Activated effector memory CD4-positive, alpha-beta T cell treated with Interleukin-2 at 50 U/mL for 16 hours (primary cell): Measurements from ENCODE around the gene RUSF1.
"Not testable (repeated sequence)": the region's sequence is repeated elsewhere in the genome, so short reads cannot be mapped to it uniquely, and the experiment has no call there.

Experiments used
- DNase-seq: peaks from one replicate; pipeline ENCODE4 v3.0.0-alpha.2; 2020

Gene RUSF1

DNA sequence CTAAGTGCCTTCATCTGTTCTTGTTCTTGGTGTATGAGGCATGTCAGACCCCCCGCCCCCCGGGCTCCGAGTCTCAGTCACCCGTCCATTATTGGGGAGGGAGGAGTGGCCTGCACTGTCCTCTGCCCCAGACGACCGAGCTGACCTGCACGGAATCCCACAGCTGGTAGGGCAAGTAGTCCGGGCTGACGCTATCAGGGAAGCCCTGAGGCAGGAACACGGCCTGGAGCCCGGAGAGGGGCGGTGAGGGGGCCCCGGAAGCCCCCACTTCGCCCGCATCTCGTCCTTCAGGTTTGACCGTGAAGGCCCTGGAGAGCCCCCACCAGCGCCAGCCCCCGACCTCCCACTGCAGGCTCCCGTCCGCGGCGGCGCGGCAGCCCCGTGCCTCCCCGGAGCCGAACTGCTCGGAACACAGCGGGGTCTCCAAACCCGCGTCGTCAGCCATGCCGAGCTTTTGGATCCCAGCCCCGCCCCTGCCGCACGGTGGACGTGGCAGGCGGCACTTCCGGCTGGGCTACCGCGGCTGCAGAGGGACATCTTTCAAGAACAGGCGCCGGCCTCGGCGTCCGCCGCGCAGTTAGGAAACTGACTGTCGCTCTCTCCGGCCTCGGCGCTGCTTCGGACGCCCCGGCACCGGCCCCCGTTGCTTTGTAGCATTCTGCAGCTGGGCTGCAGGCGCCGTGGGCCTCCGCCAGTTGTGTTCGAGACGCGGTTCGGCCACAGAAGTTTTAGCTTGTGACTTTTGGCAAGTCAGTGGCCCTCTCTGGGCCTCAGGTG is at the start of gene RUSF1:
TSS of gene RUSF1 (minus strand) at position 463 of the 777 bp plus-strand sequence. CDS start at position 445, 18 bp downstream.
- DNase-seq = peak; percentile 74

DNA sequence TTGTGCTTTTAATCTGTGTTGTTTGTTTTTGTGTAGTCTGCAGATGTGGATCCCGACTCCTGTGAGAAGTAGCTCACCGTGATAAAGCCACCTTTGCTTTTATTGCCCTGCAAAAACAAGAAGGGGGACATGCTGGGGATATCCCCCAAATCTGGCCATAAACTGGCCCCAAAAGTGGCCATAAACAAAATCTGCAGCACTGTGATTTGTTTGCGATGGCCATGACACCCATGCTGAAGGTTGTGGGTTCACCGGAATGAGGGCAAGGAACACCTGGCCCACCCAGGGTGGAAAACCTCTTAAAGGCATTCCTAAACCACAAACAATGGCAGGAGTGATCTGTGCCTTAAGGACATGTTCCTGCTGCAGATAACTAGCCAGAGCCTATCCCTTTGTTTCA is 34.6 kb upstream of the RUSF1 start:
- no peak for DNase-seq

DNA sequence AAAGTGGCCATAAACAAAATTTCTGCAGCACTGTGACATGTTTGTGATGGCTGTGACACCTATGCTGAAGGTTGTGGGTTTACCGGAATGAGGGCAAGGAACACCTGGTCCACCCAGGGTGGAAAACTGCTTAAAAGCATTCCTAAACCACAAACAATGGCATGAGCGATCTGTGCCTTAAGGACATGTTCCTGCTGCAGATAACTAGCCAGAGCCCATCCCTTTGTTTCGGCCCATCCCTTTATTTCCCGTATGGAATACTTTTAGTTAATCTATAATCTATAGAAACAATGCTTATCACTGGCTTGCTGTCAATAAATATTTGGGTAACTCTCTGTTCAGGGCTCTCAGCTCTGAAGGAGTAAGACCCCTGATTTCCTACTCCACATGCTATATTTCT is 31.6 kb upstream of the RUSF1 start:
- not testable (repeated sequence) for DNase-seq

DNA sequence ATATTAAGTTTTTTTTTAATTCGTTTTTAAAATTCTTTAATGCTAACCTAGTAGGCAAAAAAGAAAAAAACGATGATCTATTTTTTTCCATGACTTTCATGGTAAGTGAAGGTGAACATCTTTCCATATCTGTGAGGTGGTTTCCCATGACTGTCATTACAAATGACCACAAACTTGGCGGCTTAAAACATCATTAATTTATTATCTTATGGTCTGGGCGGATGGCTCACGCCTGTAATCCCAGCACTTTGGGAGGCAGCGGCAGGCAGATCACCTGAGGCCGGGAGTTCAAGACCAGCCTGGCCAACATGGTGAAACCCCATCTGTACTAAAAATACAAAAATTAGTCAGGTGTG is 30.0 kb upstream of the RUSF1 start:
- not testable (repeated sequence) for DNase-seq

DNA sequence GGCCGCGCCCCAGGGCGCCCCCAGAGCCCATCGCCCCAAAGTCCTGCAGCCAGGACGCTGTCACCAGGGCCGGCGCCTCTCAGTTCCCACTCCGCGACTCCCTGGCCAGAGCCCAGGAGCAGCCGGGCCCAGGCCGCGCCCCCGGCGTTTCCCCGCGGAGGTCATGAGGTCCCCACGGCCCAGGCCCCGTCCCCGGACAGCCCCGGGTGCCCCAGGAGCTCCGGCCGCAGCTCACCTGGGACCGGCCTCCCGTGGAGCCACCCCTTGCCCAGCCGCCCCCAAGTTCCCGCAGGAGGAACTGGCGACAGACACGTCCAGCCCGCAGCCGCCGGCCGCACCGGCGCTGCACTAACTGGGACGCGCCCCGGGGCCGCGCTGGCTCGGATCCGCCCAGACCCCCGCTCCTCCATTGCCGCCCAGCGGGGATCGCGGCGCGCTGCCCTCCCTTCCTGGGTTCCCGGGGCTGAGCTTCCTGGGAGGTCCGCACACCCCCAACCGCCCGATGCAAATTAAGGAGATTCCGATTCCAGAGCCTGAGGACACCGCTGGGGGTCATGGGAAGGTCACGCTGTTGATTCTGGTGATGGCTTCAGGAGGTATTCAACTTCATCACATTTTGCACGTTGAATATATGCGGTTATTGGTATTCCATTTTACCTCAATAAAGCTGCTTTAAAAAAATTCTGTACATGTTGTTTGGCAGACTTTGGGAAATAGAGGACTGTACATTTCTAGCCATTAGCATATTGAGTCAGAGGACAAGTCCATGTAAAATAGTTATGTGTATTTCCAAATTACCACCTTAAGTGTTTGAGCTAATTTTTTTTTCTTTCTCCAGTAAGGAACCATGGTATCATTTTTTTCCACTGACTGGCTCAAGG is 29.4 kb upstream of the RUSF1 start:
- DNase-seq = no peak

DNA sequence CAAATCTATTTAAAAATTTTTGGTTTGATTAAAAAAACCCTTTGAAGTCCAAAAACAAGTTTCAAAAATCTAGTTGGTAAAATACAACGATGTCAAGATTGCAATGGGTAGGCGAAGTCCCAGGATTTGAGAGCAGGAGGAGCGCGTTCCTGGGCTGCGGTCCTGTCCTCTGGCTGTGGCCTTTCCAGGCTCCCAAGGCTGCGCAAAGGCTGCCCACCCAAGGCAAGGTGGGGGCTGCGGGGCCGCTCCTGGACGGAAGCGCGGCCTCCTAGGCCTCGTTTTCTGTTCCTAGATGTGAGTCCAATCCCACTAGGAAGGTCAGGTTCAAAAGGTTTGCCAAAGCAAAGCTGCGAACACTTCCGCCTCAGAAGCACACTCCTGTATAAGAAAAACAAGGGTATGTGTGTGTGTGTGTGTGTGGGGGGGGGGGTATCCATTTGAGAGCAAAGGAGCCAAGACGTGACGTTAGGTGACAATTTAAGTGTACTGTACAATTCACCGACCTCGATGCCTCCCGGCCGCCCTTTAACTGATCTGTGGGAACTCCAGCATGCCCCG is 28.7 kb upstream of the RUSF1 start:
- DNase-seq = no peak

DNA sequence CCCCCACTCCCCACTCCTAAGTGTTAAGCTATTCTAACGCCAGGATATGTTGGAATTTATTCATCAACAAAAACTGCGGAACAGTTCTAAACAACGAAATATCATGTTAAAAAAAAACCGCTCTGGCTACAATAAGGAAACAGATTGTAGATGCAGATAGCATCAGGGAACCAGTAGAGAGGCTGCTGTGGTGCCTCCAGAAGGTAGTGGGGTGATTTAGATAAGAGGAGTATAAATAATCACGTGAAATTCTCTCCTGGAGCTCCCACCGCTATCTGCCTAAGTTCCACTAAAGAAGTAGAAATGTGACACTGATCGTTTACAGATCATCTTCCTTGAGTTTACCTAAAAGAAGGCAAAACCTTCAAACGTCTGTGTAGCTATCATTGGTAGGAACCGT is 27.5 kb upstream of the RUSF1 start:
- no peak for DNase-seq

DNA sequence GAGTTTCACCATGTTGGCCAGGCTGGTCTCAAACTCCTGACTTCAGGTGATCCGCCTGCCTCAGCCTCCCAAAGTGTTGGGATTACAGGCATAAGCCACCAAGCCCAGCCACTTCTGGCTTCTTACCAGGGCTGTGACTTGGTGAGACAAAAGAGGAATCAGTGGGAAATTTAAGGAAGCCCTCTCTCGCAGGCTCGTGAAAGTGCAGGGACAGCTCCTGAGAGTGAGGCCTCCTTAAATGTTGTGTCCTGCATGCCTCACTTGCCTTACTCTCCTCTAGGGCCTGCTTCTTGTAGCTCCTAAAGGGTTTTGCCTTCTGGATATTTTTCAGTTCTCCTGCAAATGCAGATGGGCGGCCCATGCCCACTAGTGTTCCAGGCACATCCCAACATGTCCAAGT is 24.7 kb upstream of the RUSF1 start:
- DNase-seq = no peak

DNA sequence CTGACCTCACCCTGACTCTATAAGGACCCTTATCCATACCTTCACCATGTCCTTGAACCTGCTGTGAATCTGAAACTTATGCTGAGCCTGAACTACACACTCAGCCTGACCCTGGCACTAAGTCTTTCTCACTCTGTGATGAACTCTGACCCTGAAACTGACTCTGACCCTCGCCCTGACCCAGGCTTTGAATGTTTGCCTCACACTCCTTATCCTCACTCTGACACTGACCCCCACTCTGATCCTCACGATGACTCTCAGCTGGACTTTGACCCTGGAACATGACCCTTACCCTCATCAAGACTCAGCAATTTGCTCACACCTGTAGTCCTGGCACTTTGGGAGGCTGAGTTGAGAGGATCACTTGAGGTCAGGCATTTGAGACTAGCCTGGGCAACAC is 23.9 kb upstream of the RUSF1 start:
- no peak for DNase-seq

DNA sequence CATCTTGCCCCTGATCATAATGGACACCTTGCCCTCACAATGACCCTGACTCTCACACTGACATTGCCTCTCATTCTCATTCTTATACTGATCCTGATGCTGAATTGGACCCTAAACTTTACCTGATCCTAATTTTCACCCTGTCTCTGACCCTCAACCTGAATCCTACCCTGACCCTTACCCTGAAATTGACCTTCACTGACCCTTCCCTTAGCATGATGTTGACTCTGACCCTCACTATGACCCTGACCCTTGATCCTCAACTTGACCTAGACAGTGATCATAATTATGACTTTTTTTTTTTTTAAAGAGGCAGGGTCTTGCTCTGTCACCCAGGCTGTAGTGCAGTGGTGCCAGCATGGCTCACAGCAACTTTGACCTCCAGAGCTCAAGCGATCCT is 22.9 kb upstream of the RUSF1 start:
- DNase-seq = no peak

DNA sequence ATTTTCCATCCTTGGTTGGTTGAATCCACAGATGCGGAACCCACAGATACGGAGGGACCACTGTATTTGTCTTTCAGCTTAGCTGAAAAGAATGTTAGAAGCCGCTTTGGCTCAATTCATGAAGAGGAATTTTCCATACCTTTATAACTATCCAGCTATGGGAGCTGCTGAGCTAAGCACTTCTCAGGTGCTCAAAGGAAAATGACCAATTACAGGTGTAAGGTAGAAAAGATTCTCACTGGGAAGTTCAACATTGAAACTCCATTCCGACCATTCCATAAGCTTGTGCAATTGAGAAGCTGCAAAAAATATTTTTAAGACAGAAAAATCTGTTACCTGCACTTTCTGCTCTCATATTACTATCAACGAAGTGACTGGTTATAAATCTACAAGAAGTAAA is 22.2 kb upstream of the RUSF1 start:
- DNase-seq = no peak

DNA sequence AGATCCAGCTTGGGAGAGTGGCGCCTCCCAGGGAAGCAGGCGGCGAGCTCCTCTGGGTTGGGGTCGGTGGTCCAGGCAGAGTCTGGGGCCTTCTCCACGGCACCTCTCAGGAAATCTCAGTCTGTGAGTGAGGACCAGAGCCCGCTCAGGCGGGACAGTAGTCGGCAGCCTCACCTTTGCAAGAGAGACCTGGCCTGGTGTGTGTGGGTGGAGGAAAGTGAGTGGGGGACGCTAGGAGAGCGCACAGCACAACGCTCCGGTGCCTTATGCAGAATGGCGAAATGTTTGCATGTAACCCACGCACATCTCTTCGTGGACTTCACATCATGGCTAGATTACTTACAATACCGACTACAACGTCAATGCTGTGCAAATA is 21.7 kb upstream of the RUSF1 start:
- DNase-seq = no peak

DNA sequence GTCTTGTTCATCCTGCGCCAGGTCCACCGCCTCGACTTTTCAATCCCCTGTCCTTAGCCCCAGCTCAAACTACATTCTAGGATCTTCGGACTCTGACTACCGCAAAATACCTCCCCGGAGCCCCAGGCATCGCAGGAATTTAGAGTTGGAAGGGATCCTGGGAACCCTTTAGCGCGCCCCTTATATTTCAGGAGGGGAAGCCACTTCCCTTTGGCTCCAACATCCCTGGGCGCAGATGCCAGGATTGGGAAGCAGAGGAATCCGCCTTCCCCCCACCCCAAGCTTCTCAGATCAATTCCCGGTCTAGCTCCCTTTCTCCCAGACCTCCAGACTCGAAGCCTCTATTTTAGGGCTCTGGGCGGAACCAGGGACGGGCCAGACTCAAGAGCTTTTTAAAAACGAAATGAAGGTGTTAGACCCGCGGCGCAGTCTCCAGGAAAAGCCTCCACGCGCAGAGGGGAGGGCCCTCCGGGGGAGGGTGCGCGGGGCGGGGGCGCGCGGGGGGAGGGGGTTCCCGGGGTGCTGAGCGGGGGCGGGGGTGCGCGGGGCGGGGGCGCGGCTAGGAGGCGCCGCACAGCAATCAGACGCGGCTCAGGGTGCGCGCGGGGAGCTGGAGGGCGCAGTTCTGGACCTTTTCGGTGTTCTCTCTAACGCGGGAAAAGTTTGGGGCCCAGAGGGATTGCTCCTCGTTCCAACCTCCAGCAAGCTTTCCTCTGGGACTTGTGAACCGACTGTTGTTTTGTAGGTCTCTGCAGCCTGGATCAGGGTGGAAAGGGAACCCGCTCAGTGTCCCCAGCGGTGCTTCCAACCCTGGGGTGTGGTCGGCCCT is 21.1 kb upstream of the RUSF1 start:
- DNase-seq = no peak

DNA sequence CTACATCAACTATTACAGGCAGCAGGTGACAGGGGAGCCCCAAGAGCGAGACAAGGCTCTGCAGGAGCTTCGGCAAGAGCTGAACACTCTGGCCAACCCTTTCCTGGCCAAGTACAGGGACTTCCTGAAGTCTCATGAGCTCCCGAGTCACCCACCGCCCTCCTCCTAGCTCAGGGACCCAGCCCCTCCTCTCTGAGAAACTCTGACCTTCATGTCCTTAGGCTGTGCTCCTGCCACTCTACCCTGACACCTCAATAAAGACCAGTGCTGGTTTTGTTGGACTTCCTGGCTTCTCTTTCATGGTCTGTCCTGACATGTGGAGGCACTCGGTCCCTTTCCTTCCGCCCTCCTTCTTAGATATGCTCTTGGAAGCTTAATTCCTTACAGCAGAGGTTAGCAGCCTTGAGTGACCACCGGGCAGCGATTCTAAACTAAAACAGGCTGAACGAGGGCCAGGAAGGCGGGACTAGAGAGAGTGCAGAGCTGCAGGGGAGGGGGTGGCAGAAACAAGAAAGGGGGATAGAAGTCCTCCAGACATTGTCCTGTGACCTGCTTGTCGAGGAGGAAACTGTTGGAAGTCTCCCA is 20.4 kb upstream of the RUSF1 start:
- no peak for DNase-seq

DNA sequence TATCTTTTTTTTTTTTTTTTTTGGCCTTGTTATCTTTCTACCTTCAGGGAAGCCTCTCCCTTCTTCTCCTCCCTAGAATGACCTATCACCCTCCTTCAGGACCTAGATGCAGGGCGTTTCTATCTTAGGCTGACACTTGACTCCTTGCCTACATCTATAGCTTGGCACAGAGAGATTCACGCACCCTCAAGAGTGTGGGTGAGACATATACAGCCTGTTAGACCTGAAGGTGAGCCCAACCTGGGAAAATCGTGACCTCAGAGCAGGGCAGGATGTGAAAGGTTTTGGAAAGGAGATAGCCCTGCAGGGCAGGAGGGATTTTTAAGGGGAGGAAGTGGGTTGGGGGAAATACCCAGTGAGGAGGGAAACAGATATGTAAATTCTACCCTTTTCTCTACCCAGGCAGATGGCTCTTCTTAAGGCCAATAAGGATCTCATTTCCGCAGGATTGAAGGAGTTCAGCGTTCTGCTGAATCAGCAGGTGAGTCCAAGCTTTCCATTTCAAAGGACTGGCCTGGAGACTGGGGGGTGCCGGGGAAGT is 19.6 kb upstream of the RUSF1 start, which contains the start of gene AHSP:
TSS of gene AHSP (plus strand) at position 167 of the 541 bp plus-strand sequence. CDS start at position 407, 240 bp downstream.
- DNase-seq = no peak

DNA sequence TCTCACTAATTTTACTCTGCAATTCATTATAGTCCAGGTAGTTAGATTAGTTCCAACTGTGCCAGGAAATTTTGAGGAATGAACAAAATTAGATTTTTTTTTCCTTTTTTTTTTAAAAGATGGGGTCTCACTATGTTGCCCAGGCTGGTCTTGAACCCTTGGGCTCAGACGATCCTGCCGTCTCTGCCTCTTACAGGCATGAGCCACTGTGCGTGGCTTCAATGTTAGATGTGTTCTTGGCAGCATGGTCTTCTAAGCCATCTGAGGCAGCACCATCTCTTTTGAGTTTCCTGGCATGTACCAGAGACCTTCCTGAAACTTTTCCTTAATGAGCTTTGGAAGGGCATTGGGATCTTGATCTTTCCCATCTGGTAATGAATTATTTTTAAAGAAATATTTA is 16.9 kb upstream of the RUSF1 start:
- DNase-seq = no peak

DNA sequence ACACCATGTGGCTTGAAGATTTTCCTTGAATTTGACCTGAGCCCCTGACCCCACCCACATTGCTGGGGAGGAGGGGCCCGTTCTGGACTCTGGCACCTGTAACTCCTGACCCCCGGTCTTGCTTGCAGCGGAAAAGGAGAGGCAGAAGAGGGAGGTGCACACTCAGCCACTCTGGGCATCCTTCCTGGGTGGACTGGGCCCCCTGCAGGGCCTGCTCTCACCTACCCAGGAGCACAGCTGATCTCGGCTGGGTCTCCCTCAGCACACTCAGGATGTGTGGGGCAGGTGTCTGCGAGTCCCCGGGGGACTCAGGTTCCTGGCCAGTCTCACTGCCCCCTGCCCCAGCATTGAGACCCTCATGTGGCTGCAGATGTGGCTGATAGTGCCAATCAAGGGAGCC is 15.6 kb upstream of the RUSF1 start:
- not testable (repeated sequence) for DNase-seq

DNA sequence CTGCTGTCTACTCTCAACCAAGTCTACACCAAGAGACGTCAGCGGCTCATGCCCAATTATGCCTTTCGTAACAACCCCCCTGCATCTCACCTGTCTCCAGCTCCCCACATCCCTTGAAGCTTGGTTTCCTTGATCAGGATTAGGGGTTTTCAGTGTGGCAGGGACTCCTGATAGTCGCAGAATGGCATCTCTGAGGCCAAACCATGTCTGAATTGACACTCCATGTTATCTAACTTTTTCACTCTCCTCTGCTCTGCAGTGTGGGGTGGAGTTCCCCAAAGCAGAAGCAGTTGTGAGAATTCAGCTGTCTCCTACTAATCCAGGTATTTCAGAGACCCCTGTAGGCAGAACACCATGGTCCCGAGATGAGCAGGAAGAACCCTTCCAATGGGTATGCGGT is 13.9 kb upstream of the RUSF1 start:
- DNase-seq = no peak

DNA sequence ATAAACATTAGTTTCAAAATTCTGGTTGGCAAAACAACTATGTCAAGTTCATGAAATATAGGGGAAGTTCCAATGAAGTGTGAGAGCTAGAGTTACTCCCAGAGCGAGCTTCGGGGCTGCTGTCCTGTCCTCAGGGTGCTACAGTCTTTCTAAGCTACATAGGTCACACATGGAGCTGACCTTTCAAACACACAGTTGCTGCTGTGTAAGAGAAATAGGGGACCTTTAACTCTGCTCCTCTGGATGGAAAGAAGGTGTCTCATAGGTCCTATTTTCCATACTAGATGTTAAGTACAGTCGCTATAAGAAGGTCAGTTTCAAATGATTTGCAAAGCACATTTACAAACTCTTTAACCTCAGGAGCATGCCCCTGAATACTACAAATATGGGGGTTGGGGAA is 13.2 kb upstream of the RUSF1 start:
- DNase-seq = no peak

DNA sequence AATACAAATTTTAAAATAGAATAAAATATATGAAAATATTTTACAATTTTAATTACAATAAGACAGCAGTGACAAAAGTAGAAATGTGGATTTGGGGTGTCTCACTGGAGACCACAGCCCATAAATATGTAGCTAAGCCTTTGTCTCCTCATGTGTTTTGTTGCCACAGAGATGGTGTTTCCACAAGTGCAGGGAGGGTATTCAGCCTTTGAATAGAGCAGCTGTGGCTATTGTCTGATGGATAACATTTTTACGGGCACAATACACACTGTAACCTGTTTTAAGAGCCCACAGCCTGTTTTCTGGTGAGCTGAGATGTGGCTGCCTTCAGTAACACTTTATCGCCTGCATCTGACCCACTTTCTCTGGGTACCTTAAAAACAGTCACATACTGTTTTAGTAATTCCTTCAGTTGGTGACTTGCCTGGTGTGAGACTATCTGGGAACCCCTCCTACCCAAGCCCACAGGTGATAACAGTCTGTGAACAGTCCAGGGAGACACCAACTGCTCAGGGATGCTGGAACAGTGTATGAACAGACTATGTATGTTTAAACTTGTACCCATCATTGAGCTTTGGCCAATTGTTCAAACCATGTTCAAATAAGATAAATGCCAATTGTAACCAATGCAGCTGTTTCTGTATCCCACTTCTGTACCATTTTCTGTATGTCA is 11.7 kb upstream of the RUSF1 start:
- DNase-seq = no peak

DNA sequence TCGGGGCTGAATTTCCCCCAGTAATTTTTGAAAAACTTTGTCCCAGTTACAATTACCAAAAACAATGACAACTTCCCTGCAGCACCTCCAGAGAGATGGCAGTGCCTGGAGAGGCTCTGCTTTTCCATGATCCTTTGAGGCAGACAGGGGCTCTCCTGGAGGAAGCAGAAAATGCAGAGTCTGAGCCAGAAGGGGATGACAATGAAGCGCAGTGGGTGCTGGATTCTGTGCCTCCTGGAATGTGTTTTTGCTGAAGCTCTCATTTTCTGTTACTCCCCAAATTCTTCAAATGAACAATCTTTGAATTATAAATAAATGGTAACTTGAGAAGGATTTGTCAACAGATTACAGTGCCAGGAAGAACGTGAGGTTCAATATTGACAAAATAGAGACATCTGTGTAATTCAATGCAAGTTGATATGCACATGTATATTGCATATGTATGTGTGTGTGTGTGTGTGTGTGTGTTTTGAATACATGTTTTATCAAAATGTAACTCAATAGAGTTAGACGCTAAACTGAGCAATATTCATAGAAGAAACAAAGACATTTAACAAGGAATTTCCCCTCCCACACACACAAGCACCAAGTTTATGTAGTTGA is 9.7 kb upstream of the RUSF1 start:
- DNase-seq = no peak
